PFSK-1 (cell line): ENCODE data around the gene ATP5MC2.

Experiments
- FOXP2 ChIP-seq: optimal IDR thresholded peaks from 2 replicates; pipeline ENCODE3; 2011; ENCODE audit warnings: borderline replicate concordance, control low read depth, inconsistent platforms; ENCODE audit not compliant: insufficient read depth; ENCODE audit errors: extremely low read length, extremely low read depth
- POLR2AphosphoS5 ChIP-seq: IDR thresholded peaks from 2 replicates; pipeline ENCODE4 v1.6.1; 2012; ENCODE audit warnings: low read depth, mild to moderate bottlenecking, control low read depth, low read length, moderate library complexity
- REST ChIP-seq, 2 experiments: IDR thresholded peaks; 2 replicates each; pipeline versions ENCODE4 v1.6.1 to v1.8.0; 2011 to 2012; ENCODE audit warnings: low read depth in 2 of 2, low read length in 2 of 2, control low read depth in 1 of 2, inconsistent platforms in 1 of 2, mild to moderate bottlenecking in 1 of 2, moderate library complexity in 1 of 2; ENCODE audit not compliant: insufficient read depth in 1 of 2
- SIN3A ChIP-seq: IDR thresholded peaks from 2 replicates; pipeline ENCODE4 v1.6.1; 2012; ENCODE audit warnings: mild to moderate bottlenecking, low read length, moderate library complexity, borderline replicate concordance; ENCODE audit not compliant: insufficient read depth
- TAF1 ChIP-seq: IDR thresholded peaks from 2 replicates; pipeline ENCODE4 v1.6.1; 2012; ENCODE audit warnings: low read length, control low read depth, borderline replicate concordance; ENCODE audit not compliant: insufficient read depth

Gene ATP5MC2

GRCh38 chr12:53670308-53670707 lies 5.6 kb downstream of the ATP5MC2 start:
- TF ChIP-seq FOXP2 (no peak), SIN3A (no peak), POLR2AphosphoS5 (no peak), REST (IDR thresholded peaks at IDR 0.05; ENCODE audit: insufficient read depth in 1 of 2, low read depth in 2 of 2, low read length in 2 of 2) (no peak), TAF1 (no peak)

GRCh38 chr12:53667080-53667479 lies 8.8 kb downstream of the ATP5MC2 start:
- no peak for TF ChIP-seq POLR2AphosphoS5
- TF ChIP-seq FOXP2, result no peak
- no peak for TF ChIP-seq TAF1
- TF ChIP-seq SIN3A, result no peak

GRCh38 chr12:53664936-53665335 lies 10.9 kb downstream of the ATP5MC2 start:
- no peak for TF ChIP-seq TAF1
- no peak for TF ChIP-seq FOXP2
- TF ChIP-seq POLR2AphosphoS5, result no peak
- no peak for TF ChIP-seq SIN3A
- no peak for TF ChIP-seq REST (IDR thresholded peaks at IDR 0.05; ENCODE audit: insufficient read depth in 1 of 2, low read depth in 2 of 2, low read length in 2 of 2)

- no peak for TF ChIP-seq POLR2AphosphoS5
- TF ChIP-seq REST (IDR thresholded peaks at IDR 0.05; ENCODE audit: insufficient read depth in 1 of 2, low read depth in 2 of 2, low read length in 2 of 2), result no peak
- TF ChIP-seq FOXP2, result no peak
- TF ChIP-seq SIN3A, result no peak
- TF ChIP-seq TAF1, result no peak
Measured at GRCh38 chr12:53664191-53664590, 11.7 kb downstream of the ATP5MC2 start.

GRCh38 chr12:53660041-53660440 lies 15.8 kb downstream of the ATP5MC2 start:
- no peak for TF ChIP-seq POLR2AphosphoS5
- TF ChIP-seq REST (IDR thresholded peaks at IDR 0.05; ENCODE audit: insufficient read depth in 1 of 2, low read depth in 2 of 2, low read length in 2 of 2), result no peak
- no peak for TF ChIP-seq FOXP2
- no peak for TF ChIP-seq SIN3A
- TF ChIP-seq TAF1, result no peak
